Thyroid gland (tissue), 4 donors: Measurements from ENCODE around the gene CDHR2.

ENCODE experiments used
- POLR2A ChIP-seq, 2 donors: fragments of 450-650 bp; IDR thresholded peaks; one replicate each; pipeline ENCODE4 v1.6.1; 2017; ENCODE audit warnings: antibody characterized with exemption in 2 of 2, mild to moderate bottlenecking in 2 of 2, moderate library complexity in 1 of 2
- TF ChIP-seq, protein P1 (sequence below), 6 experiments: fragments of 200-600 bp in 3 of 6; fragments of 450-650 bp in 3 of 6; sonication (generic) in 3 of 6; IDR thresholded peaks; one replicate each; pipeline ENCODE4 v1.5.1; 2016 to 2019; ENCODE audit warnings: antibody characterized with exemption in 6 of 6, mild to moderate bottlenecking in 2 of 6, inconsistent platforms in 1 of 6, moderate library complexity in 1 of 6

DNA sequence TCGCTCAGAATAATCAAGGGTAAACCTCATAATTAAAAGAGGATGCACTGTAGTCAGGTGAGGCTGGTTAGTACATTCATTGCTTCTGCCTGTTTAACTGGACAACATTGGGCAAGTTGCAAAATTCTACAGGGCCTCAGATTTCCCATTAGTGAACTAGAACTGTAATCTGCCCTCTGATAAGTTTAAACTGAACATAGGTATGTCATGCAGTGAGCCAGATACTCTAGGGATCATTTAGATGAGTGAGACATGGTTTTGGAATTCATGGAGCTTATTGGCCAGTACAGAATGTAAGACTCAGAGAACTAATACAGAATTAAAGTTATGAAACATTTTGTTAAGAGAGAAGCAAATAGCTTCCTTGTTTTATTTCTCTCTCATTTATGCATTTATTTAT is 47.8 kb upstream of the CDHR2 start:
- TF ChIP-seq, protein P1, sequence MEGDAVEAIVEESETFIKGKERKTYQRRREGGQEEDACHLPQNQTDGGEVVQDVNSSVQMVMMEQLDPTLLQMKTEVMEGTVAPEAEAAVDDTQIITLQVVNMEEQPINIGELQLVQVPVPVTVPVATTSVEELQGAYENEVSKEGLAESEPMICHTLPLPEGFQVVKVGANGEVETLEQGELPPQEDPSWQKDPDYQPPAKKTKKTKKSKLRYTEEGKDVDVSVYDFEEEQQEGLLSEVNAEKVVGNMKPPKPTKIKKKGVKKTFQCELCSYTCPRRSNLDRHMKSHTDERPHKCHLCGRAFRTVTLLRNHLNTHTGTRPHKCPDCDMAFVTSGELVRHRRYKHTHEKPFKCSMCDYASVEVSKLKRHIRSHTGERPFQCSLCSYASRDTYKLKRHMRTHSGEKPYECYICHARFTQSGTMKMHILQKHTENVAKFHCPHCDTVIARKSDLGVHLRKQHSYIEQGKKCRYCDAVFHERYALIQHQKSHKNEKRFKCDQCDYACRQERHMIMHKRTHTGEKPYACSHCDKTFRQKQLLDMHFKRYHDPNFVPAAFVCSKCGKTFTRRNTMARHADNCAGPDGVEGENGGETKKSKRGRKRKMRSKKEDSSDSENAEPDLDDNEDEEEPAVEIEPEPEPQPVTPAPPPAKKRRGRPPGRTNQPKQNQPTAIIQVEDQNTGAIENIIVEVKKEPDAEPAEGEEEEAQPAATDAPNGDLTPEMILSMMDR (IDR thresholded peaks at IDR 0.05): no peak
- no peak for TF ChIP-seq POLR2A (IDR thresholded peaks at IDR 0.05)
